GM21786 (cell line): ENCODE measurements around the gene CLMN.

Source experiments
- ATAC-seq: cut with Tn5 transposase; IDR thresholded peaks from one replicate; pipeline ENCODE4 v1.9.1; 2021; ENCODE audit not compliant: unreplicated experiment

Gene CLMN

DNA sequence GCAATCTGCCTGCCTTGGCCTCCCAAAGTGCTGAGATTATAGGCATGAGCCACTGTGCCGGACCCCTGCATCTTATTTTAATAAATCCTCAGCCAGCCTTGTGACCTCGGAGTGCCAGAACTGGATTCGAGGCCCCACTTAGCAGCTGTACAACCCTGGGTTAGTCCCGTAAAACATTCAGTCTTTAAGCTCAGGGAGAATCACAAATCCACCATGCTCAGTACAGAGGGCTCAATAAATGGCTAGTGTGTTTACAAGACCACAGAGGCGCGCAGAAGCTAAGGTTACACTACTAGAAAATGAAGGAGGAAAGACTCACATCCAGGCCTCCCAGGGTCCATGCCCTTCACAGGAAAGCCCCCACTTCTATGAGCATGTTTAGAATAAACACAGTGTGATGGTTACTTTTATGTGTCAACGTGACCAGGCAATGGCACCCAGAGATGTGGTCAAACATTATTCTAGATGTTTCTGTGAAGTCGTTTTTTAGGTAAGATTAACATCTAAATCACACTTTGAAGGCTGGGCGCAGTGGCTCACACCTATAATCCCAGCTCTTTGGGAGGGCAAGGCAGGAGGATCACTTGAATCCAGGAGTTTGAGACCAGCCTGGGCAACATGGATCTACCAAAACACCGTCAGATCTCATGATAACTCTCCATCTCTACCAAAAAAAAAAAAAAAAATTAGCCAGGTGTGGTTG, 55.3 kb downstream of the CLMN start:
- ATAC-seq = no peak

DNA sequence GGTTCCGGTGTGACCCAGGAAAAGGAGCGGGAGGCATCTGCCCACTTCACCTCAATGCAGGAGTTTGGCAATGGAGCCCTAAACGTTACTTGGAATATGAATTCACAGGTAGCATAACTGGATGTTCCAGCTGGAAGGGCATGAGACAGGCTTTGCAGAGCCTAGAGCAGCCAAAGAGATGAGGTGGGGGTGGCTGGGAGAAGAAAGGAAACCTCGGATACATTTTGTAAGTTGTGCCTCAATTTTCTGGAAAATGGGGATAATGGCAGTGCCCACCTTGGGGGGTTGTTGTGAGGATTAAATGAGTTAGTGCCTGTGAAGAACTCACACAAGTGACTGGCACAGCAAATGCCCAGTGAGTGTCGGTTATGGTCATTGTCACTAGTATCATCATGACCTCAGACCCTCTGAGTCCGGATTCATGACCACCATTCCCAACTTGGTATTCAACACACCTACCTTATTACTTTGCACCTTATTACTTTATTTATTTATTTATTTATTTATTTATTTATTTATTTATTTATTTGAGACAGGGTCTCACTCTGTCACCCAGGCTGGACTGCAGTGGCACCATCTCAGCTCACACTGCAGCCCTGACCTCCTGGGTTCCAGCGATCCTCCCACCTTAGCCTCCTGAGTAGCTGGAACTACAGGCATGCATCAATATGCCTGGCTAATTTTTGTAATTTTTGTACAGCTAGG, 56.0 kb downstream of the CLMN start:
- no peak for ATAC-seq

DNA sequence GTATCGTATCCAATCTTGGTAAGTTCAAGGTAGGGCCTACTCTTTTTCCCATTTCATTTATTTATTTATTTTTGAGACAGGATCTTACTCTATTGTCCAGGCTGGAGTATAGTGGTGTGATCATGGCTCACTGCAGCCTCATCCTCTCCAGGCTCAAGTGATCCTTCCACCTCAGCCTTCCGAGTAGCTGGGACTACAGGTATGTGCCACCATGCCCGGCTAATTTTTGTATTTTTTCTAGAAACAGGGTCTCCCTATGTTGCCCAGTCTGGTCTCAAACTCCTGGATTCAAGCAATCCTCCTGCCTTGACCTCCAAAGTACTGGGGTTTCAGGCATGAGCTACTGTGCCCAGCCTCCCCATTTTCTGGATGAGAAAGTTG, 57.2 kb downstream of the CLMN start:
- no peak for ATAC-seq

GRCh38 chr14:95261616-95262510, 57.8 kb downstream of the CLMN start:
- no peak for ATAC-seq

GRCh38 chr14:95260537-95261361, 59.0 kb downstream of the CLMN start:
- ATAC-seq = no peak

DNA sequence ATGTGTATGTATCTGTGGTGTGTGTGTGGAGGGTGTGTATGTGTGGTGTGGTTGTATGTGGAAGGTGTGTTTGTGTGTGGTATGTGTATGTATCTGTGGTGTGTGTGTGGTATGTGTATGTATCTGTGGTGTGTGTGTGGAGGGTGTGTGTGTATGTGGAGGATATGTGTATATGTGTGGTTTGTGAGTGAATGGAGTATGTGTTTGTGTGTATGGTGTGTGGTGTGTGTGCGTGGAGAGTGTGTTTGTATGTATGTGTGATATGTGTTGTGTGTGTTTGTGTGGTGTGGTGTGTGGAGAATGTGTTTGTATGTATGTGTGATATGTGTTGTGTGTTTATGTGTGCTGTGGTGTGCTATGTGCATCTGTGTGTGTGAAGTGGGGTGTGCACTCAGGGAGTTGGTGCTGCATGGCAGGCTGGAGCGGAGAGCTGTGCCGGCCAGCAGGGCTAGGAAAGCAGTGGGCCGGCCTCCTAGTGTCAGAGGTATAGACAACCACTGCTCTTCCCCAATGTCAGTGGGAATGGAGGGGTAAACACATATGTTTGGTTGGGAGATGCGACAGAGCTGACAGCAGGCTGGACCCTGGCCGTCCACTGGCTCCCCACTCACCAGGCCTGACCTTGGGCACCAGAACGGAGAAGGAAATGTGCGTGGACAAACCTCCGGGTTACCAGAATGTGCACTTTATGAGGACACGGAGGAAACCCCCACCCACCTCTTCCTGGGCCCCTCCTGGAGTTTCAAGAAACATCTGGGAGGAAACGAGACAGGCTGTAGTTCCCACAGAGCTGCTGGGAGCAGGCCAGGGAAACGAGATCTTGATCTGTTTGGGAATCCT, 60.7 kb downstream of the CLMN start:
- no peak for ATAC-seq

GRCh38 chr14:95258156-95258555, 61.6 kb downstream of the CLMN start:
- no peak for ATAC-seq

DNA sequence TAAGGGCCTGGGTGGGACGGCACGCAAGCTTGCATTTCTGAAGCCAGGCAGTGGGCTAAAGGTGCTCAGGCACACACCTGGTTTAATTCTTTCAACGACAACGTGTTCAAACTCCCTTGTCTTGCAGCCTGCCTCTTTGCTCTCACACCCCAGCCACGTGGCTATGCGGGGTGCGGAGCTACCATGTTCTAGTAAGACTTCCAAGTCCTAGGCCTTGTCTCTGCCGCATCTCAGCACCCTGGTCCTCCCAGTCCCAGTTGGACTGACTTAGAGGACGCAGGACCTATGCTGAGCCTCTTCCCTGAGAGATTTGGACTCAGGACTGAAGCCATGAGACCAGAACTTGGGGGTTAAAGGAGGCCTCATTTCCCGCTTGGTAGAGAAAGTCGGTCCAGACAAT, 62.2 kb downstream of the CLMN start:
- no peak for ATAC-seq

DNA sequence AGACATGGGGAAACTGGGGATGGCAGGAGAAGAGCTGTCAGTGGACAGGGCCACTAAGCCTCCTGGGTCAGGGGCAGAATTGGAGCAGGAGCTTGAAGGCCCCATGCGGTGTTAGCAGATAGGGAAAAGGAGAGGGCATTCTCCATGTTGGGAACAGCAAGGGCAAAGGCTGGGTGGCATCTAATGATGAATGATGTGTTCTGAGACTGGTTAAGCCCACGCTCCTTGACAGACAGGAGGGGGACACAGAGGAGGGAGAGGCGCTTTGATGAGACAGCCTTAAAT, 63.0 kb downstream of the CLMN start:
- no peak for ATAC-seq

DNA sequence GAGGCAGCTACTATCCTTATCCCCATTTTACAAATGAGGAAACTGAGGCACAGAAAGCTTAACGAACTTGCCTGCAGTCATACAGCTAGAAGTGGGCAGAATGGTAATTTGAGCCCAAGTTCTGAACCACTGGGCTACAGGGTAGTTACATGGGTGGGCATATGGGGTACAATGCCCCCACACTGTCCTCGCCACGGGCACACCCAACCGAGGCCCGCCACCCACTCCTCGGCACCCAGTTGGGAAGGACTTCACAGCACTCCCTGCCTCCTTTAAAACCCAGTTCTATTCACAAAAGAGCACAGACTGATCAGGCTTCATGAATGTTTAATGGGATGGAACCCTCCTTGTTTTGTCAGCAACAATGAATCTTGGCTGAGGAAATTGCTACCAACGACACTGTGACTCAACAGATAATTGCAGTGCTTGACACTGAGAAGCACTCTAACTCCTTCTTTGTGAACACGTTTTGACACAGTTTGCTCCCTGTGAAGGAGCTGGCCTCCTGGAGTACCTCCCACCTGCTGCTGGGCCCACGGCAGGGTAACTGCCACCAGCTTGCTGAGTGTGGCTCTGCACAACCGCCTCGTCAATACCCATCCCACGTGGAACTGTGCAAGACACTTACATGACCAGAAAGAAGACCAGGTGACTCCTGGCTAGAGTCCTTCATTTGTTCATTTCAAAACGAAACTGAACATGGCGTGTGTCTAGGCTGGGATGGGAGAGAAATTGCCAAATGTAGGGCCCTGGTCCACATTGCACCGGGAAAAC, 63.5 kb downstream of the CLMN start:
- no peak for ATAC-seq

DNA sequence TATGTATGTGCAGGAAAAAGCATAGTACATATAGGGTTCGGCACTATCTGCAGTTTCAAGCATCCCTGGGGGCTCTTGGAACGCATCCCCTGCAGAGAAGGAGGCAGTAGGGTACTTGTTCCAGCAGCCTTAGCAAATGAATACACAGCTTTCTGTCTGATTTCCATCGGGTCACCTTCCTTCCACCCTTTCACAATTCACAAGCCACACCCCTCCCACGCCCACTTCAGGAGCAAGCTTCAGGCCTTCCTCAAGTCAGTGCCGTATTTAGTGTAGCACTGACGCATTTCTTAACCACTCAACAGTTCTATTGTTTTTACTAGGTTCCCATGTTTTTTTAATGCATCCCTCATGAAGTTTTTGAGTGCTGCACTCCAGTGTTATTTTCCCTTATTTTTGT, 64.2 kb downstream of the CLMN start:
- peak; percentile 33 for ATAC-seq

- peak; percentile 49 for ATAC-seq
Measured at GRCh38 chr14:95255013-95255412, 64.7 kb downstream of the CLMN start.

- ATAC-seq = no peak
Measured at GRCh38 chr14:95254288-95254687, 65.4 kb downstream of the CLMN start.

GRCh38 chr14:95253039-95253630, 66.6 kb downstream of the CLMN start:
- no peak for ATAC-seq

- ATAC-seq = no peak
Measured at GRCh38 chr14:95252219-95252618, 67.5 kb downstream of the CLMN start.

- ATAC-seq = no peak
Measured at GRCh38 chr14:95250936-95251335, 68.8 kb downstream of the CLMN start.

DNA sequence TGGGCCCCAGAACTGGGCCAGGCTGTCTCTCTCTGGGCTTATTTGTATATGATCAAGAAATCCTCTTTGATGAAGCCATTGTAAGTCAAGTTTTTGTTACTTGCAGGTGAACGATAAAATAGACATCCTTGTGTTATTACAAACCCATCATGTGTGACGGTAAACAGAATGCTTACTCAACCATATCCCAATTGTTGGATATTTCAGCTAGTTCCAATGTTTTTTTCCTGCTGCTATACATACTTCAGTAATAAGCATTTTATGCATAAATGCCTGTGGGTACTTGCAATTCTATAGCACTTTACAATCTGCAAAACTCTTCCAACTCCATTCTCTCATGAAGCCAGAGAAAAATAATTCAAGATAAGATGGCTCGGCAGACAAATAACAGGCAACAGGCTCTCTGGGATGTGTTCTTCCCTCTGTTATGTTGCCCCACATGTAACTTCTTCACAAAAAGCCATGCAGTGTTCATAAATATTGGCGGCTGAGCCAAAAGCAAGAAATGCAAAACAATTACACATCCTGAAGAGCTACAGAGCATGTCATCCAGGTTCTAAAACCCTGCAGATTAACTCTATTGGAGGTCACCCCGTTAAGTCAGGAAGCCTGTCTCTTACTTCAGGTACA, 69.5 kb downstream of the CLMN start:
- no peak for ATAC-seq

DNA sequence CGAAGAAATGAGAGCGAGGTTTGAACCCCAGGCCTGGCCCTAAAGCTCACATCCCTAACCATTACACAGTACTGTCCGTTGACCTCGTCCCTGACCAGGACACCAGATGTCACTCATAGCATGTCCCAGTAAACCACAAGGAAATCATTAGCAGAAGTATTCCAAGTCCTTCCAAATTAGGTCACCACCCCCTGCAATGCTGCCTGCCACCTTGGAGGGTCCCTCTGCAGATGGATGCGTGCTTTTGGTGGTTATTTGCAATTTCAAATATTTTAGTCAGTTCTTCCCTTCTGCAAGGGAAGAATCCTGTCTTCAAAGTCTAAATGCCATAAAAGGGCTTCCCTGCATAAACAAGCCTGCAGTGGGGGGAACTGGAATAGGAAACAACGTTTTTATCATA, 71.3 kb downstream of the CLMN start:
- ATAC-seq = no peak

DNA sequence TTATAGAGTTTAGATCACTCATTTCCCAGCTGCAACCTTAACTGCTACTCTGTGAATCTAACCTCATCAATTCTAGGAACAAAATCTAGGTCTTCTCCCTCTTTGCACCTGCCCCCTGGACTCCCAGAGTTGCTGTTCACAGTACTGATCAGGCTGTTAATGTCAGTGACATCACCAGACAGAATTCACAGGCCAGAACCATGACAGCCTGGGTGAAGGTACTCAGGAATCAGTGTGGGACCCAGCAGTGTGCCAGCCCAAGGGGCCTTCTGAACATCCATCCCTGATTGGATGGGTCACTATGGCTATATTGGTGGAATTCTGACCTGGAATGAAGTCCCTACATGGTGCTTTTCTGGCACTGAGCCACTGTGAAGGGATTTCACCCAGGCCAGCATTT, 72.8 kb downstream of the CLMN start:
- no peak for ATAC-seq
